ENCODE results near the gene BORCS8. TPM values are rescaled to one million over a fixed set of nuclear protein-coding genes. Genes with fewer than 3 reads are reported as not detected.

BORCS8 gene
- total RNA-seq, 1 experiment from 2014 or later, result 25.4 TPM

GRCh38 chr19:19191768-19192077 is 229 bp downstream of the BORCS8 start:
- Mint-ChIP-seq H3K4me3 (ENCODE audit: unreplicated experiment) (peak overlapping the region; percentile 94), H3K27me3 (ENCODE audit: insufficient read depth, unreplicated experiment) (no peaks in the 10 kb centered on the region), H3K9me3 (ENCODE audit: unreplicated experiment) (no peaks in the 10 kb centered on the region), H3K27ac (ENCODE audit: low read depth, unreplicated experiment) (peak overlapping the region; percentile 99), H3K36me3 (ENCODE audit: insufficient read depth, unreplicated experiment) (peaks cover 21% of the 10 kb centered on the region), H3K4me1 (ENCODE audit: insufficient read depth, unreplicated experiment) (peaks cover 13% of the 10 kb centered on the region)
- intact Hi-C loops (cut with micrococcal nuclease), result no loop called here
- TSS peak; percentile 41 for BruUV-seq (replicated peaks)
- CTCF ChIA-PET, result interaction anchor here (1.0 to 1.8 kb wide), 3 partner anchors 11 to 35 kb away, joined by 3 to 4 read pairs (median 4); partner anchors contain the start of gene NR2C2AP
- no peak for DNase-seq (ENCODE audit: unreplicated experiment)
- POLR2A ChIA-PET, result interaction anchor here (0.6 to 4.5 kb wide), 7 partner anchors 11 to 319 kb away, joined by 3 to 64 read pairs (median 3); partner anchors contain the start of gene NR2C2AP
- TF ChIP-seq CTCF (IDR thresholded peaks at IDR 0.05; ENCODE audit: unreplicated experiment), result no peak

GRCh38 chr19:19186742-19187141 is 5.2 kb downstream of the BORCS8 start:
- DNase-seq (ENCODE audit: unreplicated experiment), result no peak
- no peak overlapping the region for H3K27ac Mint-ChIP-seq (ENCODE audit: low read depth, unreplicated experiment)
- no peaks in the 10 kb centered on the region for H3K9me3 Mint-ChIP-seq (ENCODE audit: unreplicated experiment)
- H3K4me1 Mint-ChIP-seq (ENCODE audit: insufficient read depth, unreplicated experiment), result peaks cover 7% of the 10 kb centered on the region
- TF ChIP-seq CTCF (IDR thresholded peaks at IDR 0.05; ENCODE audit: unreplicated experiment), result no peak
- H3K4me3 Mint-ChIP-seq (ENCODE audit: unreplicated experiment), result no peak overlapping the region
- intact Hi-C loops (cut with micrococcal nuclease), result no loop called here
- H3K27me3 Mint-ChIP-seq (ENCODE audit: insufficient read depth, unreplicated experiment), result no peaks in the 10 kb centered on the region
- peaks cover 31% of the 10 kb centered on the region for H3K36me3 Mint-ChIP-seq (ENCODE audit: insufficient read depth, unreplicated experiment)
- ChIA-PET POLR2A (interaction anchor here (0.9 kb wide), 1 partner anchor 31 kb away, joined by 3 read pairs; no protein-coding TSS in a partner anchor), CTCF (interaction anchor here (0.5 to 0.7 kb wide), 3 partner anchors 105 to 736 kb away, joined by 3 read pairs; no protein-coding TSS in a partner anchor)
- BruUV-seq (replicated peaks), result no TSS peak

- peak; percentile 57 for TF ChIP-seq CTCF (IDR thresholded peaks at IDR 0.05; ENCODE audit: unreplicated experiment)
- H3K27ac Mint-ChIP-seq (ENCODE audit: low read depth, unreplicated experiment), result no peak overlapping the region
- H3K9me3 Mint-ChIP-seq (ENCODE audit: unreplicated experiment), result no peaks in the 10 kb centered on the region
- CTCF ChIA-PET, result interaction anchor here (0.6 to 0.7 kb wide), 5 partner anchors 12 to 735 kb away, joined by 3 to 4 read pairs (median 3); no protein-coding TSS in a partner anchor
- POLR2A ChIA-PET, result no interaction called here
- no peaks in the 10 kb centered on the region for H3K27me3 Mint-ChIP-seq (ENCODE audit: insufficient read depth, unreplicated experiment)
- intact Hi-C loops (cut with micrococcal nuclease), result no loop called here
- H3K4me3 Mint-ChIP-seq (ENCODE audit: unreplicated experiment), result no peak overlapping the region
- DNase-seq (ENCODE audit: unreplicated experiment), result peak; percentile 74
- BruUV-seq (replicated peaks), result no TSS peak
- H3K4me1 Mint-ChIP-seq (ENCODE audit: insufficient read depth, unreplicated experiment), result peaks cover 7% of the 10 kb centered on the region
- peaks cover 34% of the 10 kb centered on the region for H3K36me3 Mint-ChIP-seq (ENCODE audit: insufficient read depth, unreplicated experiment)
Observed at GRCh38 chr19:19185853-19186740, 5.9 kb downstream of the BORCS8 start.

- ChIA-PET POLR2A (no interaction called here), CTCF (no interaction called here)
- Mint-ChIP-seq H3K27ac (ENCODE audit: low read depth, unreplicated experiment) (no peak overlapping the region), H3K36me3 (ENCODE audit: insufficient read depth, unreplicated experiment) (peaks cover 34% of the 10 kb centered on the region), H3K4me3 (ENCODE audit: unreplicated experiment) (no peak overlapping the region), H3K27me3 (ENCODE audit: insufficient read depth, unreplicated experiment) (no peaks in the 10 kb centered on the region), H3K9me3 (ENCODE audit: unreplicated experiment) (no peaks in the 10 kb centered on the region), H3K4me1 (ENCODE audit: insufficient read depth, unreplicated experiment) (no peaks in the 10 kb centered on the region)
- TF ChIP-seq CTCF (IDR thresholded peaks at IDR 0.05; ENCODE audit: unreplicated experiment), result no peak
- no TSS peak for BruUV-seq (replicated peaks)
- DNase-seq (ENCODE audit: unreplicated experiment), result no peak
- intact Hi-C loops (cut with micrococcal nuclease), result no loop called here
Observed at GRCh38 chr19:19181488-19181998, 10.4 kb downstream of the BORCS8 start.
